ENCODE measurements around the gene SCN8A.

Gene SCN8A

GRCh38 chr12:51677284-51677968 lies 86.4 kb downstream of the SCN8A start:
- DNase-seq (ENCODE audit: insufficient read length) (no peak), FAIRE-seq (no peak)
- TF ChIP-seq POLR2A (IDR thresholded peaks at IDR 0.05; ENCODE audit: low read depth, low read length) = no peak
- TF ChIP-seq POLR2AphosphoS5 (IDR thresholded peaks at IDR 0.05; ENCODE audit: low read depth, low read length) = no peak
- no peak for TF ChIP-seq TAF1 (IDR thresholded peaks at IDR 0.05; ENCODE audit: borderline replicate concordance, low read depth, low read length)

DNA sequence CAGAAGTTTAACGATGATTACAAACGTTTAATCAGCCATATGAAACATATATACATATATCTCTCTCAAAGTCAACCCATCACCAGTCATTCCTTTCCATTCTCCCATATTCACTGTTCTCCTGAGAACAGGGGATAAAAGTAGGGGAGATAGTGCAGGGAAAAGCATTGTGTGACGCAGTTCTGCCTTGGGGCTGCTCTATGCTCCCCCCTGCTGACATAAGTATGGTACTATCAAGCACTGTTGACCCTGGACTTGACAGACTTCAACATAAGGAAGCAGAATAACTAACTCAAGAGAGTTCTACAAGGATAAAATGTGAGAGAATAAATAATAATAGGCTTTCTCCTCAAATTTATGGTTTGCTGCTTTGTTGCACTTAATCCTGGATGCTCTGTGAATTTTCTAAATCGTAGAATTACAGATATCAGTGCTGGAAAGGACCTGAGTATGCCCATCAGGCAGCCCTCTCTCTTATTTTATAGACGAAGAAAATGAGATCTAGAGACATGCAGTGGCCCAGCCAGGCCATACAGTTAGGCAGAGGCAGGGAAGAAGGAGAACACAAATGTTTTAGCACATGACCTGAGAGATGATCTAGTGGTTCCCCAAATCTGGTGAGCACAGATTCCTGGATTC lies 87.2 kb downstream of the SCN8A start:
- no peak for FAIRE-seq
- DNase-seq (ENCODE audit: insufficient read length) = peak; percentile 11
- no peak for TF ChIP-seq TAF1 (IDR thresholded peaks at IDR 0.05; ENCODE audit: borderline replicate concordance, low read depth, low read length)
- no peak for TF ChIP-seq POLR2A (IDR thresholded peaks at IDR 0.05; ENCODE audit: low read depth, low read length)
- no peak for TF ChIP-seq POLR2AphosphoS5 (IDR thresholded peaks at IDR 0.05; ENCODE audit: low read depth, low read length)

GRCh38 chr12:51682981-51683380 lies 91.9 kb downstream of the SCN8A start:
- FAIRE-seq (no peak), DNase-seq (ENCODE audit: insufficient read length) (no peak)
- no peak for TF ChIP-seq POLR2A (IDR thresholded peaks at IDR 0.05; ENCODE audit: low read depth, low read length)
- no peak for TF ChIP-seq TAF1 (IDR thresholded peaks at IDR 0.05; ENCODE audit: borderline replicate concordance, low read depth, low read length)
- TF ChIP-seq POLR2AphosphoS5 (IDR thresholded peaks at IDR 0.05; ENCODE audit: low read depth, low read length) = no peak

DNA sequence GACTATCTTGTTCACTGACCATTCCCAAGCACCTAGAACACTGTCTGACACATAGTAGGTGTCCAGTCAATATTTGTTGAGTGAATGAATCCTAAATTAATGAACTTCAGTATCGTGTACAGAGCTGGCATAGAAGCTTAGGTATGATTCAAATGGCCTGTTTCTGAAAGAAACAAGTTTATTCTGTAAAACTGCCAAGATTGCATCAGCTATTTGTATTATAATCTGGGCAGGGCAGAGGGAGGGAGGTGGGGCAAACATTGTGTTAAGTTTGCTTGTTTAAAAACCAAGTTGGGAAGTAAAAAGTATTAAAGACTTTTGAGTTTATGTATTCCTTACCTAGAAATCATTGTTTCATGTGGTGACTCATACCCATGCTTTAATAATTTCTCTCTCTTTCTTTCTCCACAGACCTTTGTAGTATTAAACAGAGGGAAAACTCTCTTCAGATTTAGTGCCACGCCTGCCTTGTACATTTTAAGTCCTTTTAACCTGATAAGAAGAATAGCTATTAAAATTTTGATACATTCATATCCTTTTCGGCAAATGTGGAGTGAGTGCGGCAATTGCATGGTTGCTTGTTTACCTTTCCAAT lies 92.8 kb downstream of the SCN8A start:
- TF ChIP-seq POLR2AphosphoS5 (IDR thresholded peaks at IDR 0.05; ENCODE audit: low read depth, low read length) (no peak), TAF1 (IDR thresholded peaks at IDR 0.05; ENCODE audit: borderline replicate concordance, low read depth, low read length) (no peak), POLR2A (IDR thresholded peaks at IDR 0.05; ENCODE audit: low read depth, low read length) (no peak)
- DNase-seq (ENCODE audit: insufficient read length) (no peak), FAIRE-seq (no peak)

DNA sequence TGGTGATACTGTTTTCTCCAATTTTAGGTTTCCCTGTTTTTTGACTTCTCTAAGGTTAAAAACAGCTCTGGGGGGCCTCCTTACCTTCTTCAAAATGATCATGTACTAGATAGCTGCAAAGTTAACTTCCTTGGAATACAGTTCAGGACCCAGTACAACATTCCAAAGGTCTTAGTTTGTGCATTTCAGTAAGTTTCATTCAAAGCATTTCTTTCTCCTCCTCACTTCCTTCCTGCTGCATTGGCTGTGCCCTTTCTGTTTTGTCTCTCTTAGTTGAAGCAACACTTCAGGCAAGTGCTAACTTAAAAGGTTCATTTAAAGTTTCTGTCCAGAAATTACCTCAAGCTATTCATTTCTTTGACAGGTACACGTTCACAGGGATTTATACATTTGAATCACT lies 95.7 kb downstream of the SCN8A start:
- TF ChIP-seq POLR2A (IDR thresholded peaks at IDR 0.05; ENCODE audit: low read depth, low read length) = no peak
- TF ChIP-seq POLR2AphosphoS5 (IDR thresholded peaks at IDR 0.05; ENCODE audit: low read depth, low read length) = no peak
- TF ChIP-seq TAF1 (IDR thresholded peaks at IDR 0.05; ENCODE audit: borderline replicate concordance, low read depth, low read length) = no peak
- no peak for FAIRE-seq

GRCh38 chr12:51687177-51687576 lies 96.1 kb downstream of the SCN8A start:
- FAIRE-seq = no peak
- DNase-seq (ENCODE audit: insufficient read length) = no peak
- TF ChIP-seq POLR2AphosphoS5 (IDR thresholded peaks at IDR 0.05; ENCODE audit: low read depth, low read length) = no peak

More for the DNA sequence above, 95.7 kb downstream of the SCN8A start:
- DNase-seq (ENCODE audit: insufficient read length) = no peak

GRCh38 chr12:51687614-51688013 lies 96.6 kb downstream of the SCN8A start:
- DNase-seq (ENCODE audit: insufficient read length) (no peak), FAIRE-seq (no peak)
- TF ChIP-seq POLR2AphosphoS5 (IDR thresholded peaks at IDR 0.05; ENCODE audit: low read depth, low read length) (no peak), POLR2A (IDR thresholded peaks at IDR 0.05; ENCODE audit: low read depth, low read length) (no peak), TAF1 (IDR thresholded peaks at IDR 0.05; ENCODE audit: borderline replicate concordance, low read depth, low read length) (no peak)

DNA sequence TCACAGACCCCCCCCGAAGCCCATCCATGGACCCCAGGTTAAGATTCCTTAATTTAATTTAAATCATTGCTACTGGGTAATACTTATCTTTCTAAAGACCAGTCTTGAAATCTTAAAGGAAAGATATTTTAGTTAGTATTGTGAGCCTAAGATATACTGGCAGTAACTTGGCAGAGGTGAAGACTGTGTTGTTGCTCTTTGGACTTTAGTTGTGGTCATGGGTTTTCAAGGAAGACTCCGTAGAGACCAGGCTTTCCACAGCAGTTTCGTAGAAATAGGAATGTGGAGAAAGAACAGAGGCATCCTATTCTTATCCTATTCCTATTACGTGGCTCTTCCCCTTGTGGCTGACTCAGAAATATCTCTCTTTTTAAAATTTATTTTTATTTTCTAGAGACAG lies 99.0 kb downstream of the SCN8A start:
- FAIRE-seq (no peak), DNase-seq (ENCODE audit: insufficient read length) (no peak)
- no peak for TF ChIP-seq TAF1 (IDR thresholded peaks at IDR 0.05; ENCODE audit: borderline replicate concordance, low read depth, low read length)
- no peak for TF ChIP-seq POLR2A (IDR thresholded peaks at IDR 0.05; ENCODE audit: low read depth, low read length)
- TF ChIP-seq POLR2AphosphoS5 (IDR thresholded peaks at IDR 0.05; ENCODE audit: low read depth, low read length) = no peak

DNA sequence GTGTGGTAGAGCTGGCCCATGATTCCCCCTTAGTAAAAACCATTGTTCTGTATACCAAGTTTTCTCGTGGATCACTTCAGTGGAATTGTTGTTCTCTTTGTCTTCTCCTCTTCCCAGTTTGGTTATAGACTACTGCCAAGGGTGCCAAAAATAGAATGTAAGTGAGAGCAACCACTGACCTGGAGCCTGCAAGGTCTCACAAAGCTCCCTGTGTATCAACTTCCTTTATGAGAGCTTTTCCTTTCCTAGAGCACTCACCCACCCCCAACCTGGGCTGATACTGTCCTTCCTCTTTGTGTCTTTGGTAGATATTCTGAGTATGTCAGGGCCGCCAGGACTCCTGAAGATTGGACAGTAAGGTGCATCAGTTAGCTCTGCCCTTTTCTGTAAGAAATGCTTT lies 101.0 kb downstream of the SCN8A start:
- FAIRE-seq = no peak
- no peak for DNase-seq (ENCODE audit: insufficient read length)

GRCh38 chr12:51693569-51693968 lies 102.5 kb downstream of the SCN8A start:
- FAIRE-seq (no peak), DNase-seq (ENCODE audit: insufficient read length) (no peak)
- TF ChIP-seq TAF1 (IDR thresholded peaks at IDR 0.05; ENCODE audit: borderline replicate concordance, low read depth, low read length) (no peak), POLR2A (IDR thresholded peaks at IDR 0.05; ENCODE audit: low read depth, low read length) (no peak), POLR2AphosphoS5 (IDR thresholded peaks at IDR 0.05; ENCODE audit: low read depth, low read length) (no peak)

More for the DNA sequence above, 101.0 kb downstream of the SCN8A start:
- TF ChIP-seq TAF1 (IDR thresholded peaks at IDR 0.05; ENCODE audit: borderline replicate concordance, low read depth, low read length) = no peak
- no peak for TF ChIP-seq POLR2AphosphoS5 (IDR thresholded peaks at IDR 0.05; ENCODE audit: low read depth, low read length)
- TF ChIP-seq POLR2A (IDR thresholded peaks at IDR 0.05; ENCODE audit: low read depth, low read length) = no peak

DNA sequence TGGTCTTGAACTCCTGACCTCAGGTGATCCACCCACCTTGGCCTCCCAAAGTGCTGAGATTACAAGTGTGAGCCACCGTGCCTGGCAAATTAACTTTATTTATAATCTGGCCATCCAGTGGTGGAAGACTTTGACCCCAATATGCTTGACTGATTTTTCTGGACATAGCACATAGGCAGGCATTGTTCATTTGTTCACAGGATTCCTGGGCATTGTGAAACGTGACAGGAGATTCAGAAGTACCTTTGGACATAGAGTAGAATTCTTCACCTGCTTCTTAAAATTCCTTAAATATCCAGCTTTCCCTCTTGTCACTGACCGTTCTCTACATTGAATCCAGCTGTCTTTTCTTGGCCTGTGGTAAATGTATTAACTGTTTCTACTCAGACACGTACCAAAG lies 103.1 kb downstream of the SCN8A start:
- DNase-seq (ENCODE audit: insufficient read length) (no peak), FAIRE-seq (no peak)

More for the DNA sequence above, 103.1 kb downstream of the SCN8A start:
- TF ChIP-seq POLR2AphosphoS5 (IDR thresholded peaks at IDR 0.05; ENCODE audit: low read depth, low read length) (no peak), TAF1 (IDR thresholded peaks at IDR 0.05; ENCODE audit: borderline replicate concordance, low read depth, low read length) (no peak), POLR2A (IDR thresholded peaks at IDR 0.05; ENCODE audit: low read depth, low read length) (no peak)
